HFFc6 (cell line): Measurements from ENCODE around the gene REEP1. TPM values are rescaled to one million over a fixed set of nuclear protein-coding genes. Genes with fewer than 3 reads are reported as not detected.

Source experiments
- DNase-seq: peaks from one replicate; pipeline ENCODE4 v3.0.0-alpha.2; 2018
- H3K27ac Mint-ChIP-seq: 2 replicates; pipeline ENCODE4 v1.8.0; 2020; ENCODE audit warnings: mild to moderate bottlenecking, mixed read lengths
- H3K27me3 Mint-ChIP-seq: 2 replicates; pipeline ENCODE4 v1.8.0; 2021; ENCODE audit warnings: mild to moderate bottlenecking, moderate library complexity, mixed read lengths; ENCODE audit not compliant: insufficient read depth
- H3K36me3 Mint-ChIP-seq: 2 replicates; pipeline ENCODE4 v1.8.0; 2021; ENCODE audit warnings: low read depth, mixed read lengths
- H3K4me1 Mint-ChIP-seq: 2 replicates; pipeline ENCODE4 v1.8.0; 2020; ENCODE audit warnings: low read depth, mixed read lengths
- H3K4me3 Mint-ChIP-seq: 2 replicates; pipeline ENCODE4 v1.8.0; 2020; ENCODE audit warnings: mild to moderate bottlenecking, moderate library complexity, mixed read lengths
- H3K9me3 Mint-ChIP-seq: 2 replicates; pipeline ENCODE4 v1.8.0; 2020; ENCODE audit warnings: mild to moderate bottlenecking, mixed read lengths
- CTCF ChIP-seq: fragments of 200-600 bp; sonication (generic); IDR thresholded peaks from 2 replicates; pipeline ENCODE4 v1.5.0; 2021; ENCODE audit warnings: antibody characterized with exemption, mild to moderate bottlenecking
- total RNA-seq, 6 experiments: library from RNA; stranded (reverse); fragmentation: NEBNext Ultra II Directional; extraction: Animal tissue kit (Norgen Biotek cat#: 25700); gene quantifications; 2 replicates in 1 of 6; 3 replicates in 5 of 6; pipeline ENCODE4 v1.2.3, GENCODE V29; 2021

Gene REEP1
- total RNA-seq, 6 experiments from 2014 or later, result 0.07 to 0.23 (median 0.15) TPM

- no peak for DNase-seq
- H3K4me1 Mint-ChIP-seq, result no peaks in the 10 kb centered on the region
- H3K4me3 Mint-ChIP-seq, result no peak overlapping the region
- no peaks in the 10 kb centered on the region for H3K9me3 Mint-ChIP-seq
- no peaks in the 10 kb centered on the region for H3K36me3 Mint-ChIP-seq
- H3K27me3 Mint-ChIP-seq, result peaks cover 40% of the 10 kb centered on the region
- no peak for TF ChIP-seq CTCF
- H3K27ac Mint-ChIP-seq, result no peak overlapping the region
Measured at GRCh38 chr2:86263956-86264355, 73.5 kb downstream of the REEP1 start.

- Mint-ChIP-seq H3K4me3 (no peak overlapping the region), H3K9me3 (no peaks in the 10 kb centered on the region), H3K27ac (no peak overlapping the region), H3K4me1 (no peaks in the 10 kb centered on the region), H3K36me3 (no peaks in the 10 kb centered on the region), H3K27me3 (peaks cover 33% of the 10 kb centered on the region)
- no peak for TF ChIP-seq CTCF
- DNase-seq, result no peak
Measured at GRCh38 chr2:86260978-86261377, 76.4 kb downstream of the REEP1 start.

GRCh38 chr2:86258106-86258505 lies 79.3 kb downstream of the REEP1 start:
- no peaks in the 10 kb centered on the region for H3K9me3 Mint-ChIP-seq
- H3K27me3 Mint-ChIP-seq, result peaks cover 24% of the 10 kb centered on the region
- no peak overlapping the region for H3K4me3 Mint-ChIP-seq
- H3K27ac Mint-ChIP-seq, result no peak overlapping the region
- DNase-seq, result no peak
- no peaks in the 10 kb centered on the region for H3K4me1 Mint-ChIP-seq
- H3K36me3 Mint-ChIP-seq, result no peaks in the 10 kb centered on the region
- no peak for TF ChIP-seq CTCF

GRCh38 chr2:86256982-86257381 lies 80.4 kb downstream of the REEP1 start:
- DNase-seq, result no peak
- H3K27ac Mint-ChIP-seq, result no peak overlapping the region

GRCh38 chr2:86256300-86256699 lies 81.1 kb downstream of the REEP1 start:
- Mint-ChIP-seq H3K4me1 (no peaks in the 10 kb centered on the region), H3K27me3 (peaks cover 16% of the 10 kb centered on the region), H3K27ac (no peak overlapping the region), H3K4me3 (no peak overlapping the region), H3K9me3 (no peaks in the 10 kb centered on the region), H3K36me3 (no peaks in the 10 kb centered on the region)
- no peak for DNase-seq
- TF ChIP-seq CTCF, result no peak

More at GRCh38 chr2:86256982-86257381, 80.4 kb downstream of the REEP1 start:
- no peak overlapping the region for H3K4me3 Mint-ChIP-seq
- no peaks in the 10 kb centered on the region for H3K9me3 Mint-ChIP-seq
- H3K27me3 Mint-ChIP-seq, result peaks cover 15% of the 10 kb centered on the region
- H3K4me1 Mint-ChIP-seq, result no peaks in the 10 kb centered on the region
- TF ChIP-seq CTCF, result no peak
- no peaks in the 10 kb centered on the region for H3K36me3 Mint-ChIP-seq
